GM18499 (cell line): ENCODE results near the gene PLEKHJ1.

Experiments used
- ATAC-seq: cut with Tn5 transposase; IDR thresholded peaks from one replicate; pipeline ENCODE4 v1.9.1; 2021; ENCODE audit warnings: moderate number of reproducible peaks; ENCODE audit not compliant: insufficient read depth, unreplicated experiment

PLEKHJ1 gene

DNA sequence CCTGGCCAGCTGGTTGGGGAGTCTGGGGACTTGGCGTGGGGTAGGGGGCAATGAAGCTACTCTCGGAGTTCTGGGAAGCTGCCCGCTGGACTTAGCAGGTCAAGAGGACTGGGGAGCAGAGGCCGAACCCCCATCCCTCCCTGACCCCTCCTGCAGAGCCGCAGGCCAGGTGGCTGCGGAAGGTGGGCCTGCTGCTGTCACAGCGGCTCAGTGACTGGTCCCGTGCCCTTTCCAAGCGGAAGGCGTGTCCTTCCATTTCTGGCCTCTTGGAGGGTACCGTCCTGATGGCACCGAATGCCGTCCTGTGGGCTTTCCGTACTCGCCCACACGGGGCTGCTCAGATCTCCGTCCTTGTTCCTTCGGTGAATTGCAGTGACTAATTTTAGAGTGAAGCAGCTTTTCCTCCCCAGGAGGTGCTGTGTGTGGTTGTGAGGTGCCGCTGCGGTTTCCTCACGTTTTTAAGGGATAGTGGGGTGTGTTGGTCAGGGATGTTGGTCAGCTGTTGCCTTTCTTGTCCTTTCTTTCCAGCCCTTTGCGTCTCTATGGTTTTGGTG lies 51.6 kb downstream of the PLEKHJ1 start:
- no peak for ATAC-seq
